Activated T-helper 1 cell treated with anti-CD3 and anti-CD28 coated beads, Interleukin-2, amount 50 U/mL, for 16 hours (primary cell): Measurements from ENCODE around the gene VMO1.
A peak's percentile ranks its signal among the peaks of the same experiment; 100 is the strongest.

ENCODE experiments used
- DNase-seq, 2 donors: peaks; one replicate each; pipeline ENCODE4 v3.0.0-alpha.2; 2020; ENCODE audit warnings: low read depth in 1 of 2, low spot score in 1 of 2

Gene VMO1

GRCh38 chr17:4800462-4801196, 14.5 kb upstream of the VMO1 start:
- no peak for DNase-seq

GRCh38 chr17:4796552-4796920, 10.4 kb upstream of the VMO1 start:
- no peak for DNase-seq

- DNase-seq: no peak
Observed at GRCh38 chr17:4795168-4795567, 9.0 kb upstream of the VMO1 start.

GRCh38 chr17:4790705-4791088, 4.5 kb upstream of the VMO1 start:
- DNase-seq: no peak

GRCh38 chr17:4789951-4790704, 4.0 kb upstream of the VMO1 start:
- peak; percentile 59 to 65 for DNase-seq

GRCh38 chr17:4789701-4789950, 3.5 kb upstream of the VMO1 start:
- DNase-seq: no peak

GRCh38 chr17:4788807-4789700, 2.9 kb upstream of the VMO1 start, which contains the start of gene GLTPD2:
Gene GLTPD2 (plus strand): TSS chr17:4788964. CDS start chr17:4789012, 48 bp downstream.
- DNase-seq: no peak

GRCh38 chr17:4788159-4788806, 2.1 kb upstream of the VMO1 start:
- DNase-seq: no peak

GRCh38 chr17:4786516-4786915, 352 bp upstream of the VMO1 start:
- no peak for DNase-seq

- DNase-seq: no peak
Observed at GRCh38 chr17:4785311-4786105, 656 bp downstream of the VMO1 start.

GRCh38 chr17:4782652-4783051, 3.5 kb downstream of the VMO1 start:
- no peak for DNase-seq

- DNase-seq: no peak
Observed at GRCh38 chr17:4780325-4780955, 5.7 kb downstream of the VMO1 start.

GRCh38 chr17:4777969-4778760, 8.0 kb downstream of the VMO1 start:
- DNase-seq: no peak

GRCh38 chr17:4772235-4772613, 13.9 kb downstream of the VMO1 start:
- DNase-seq: no peak

- no peak for DNase-seq
Observed at GRCh38 chr17:4771519-4772234, 14.5 kb downstream of the VMO1 start, which contains the start of gene TM4SF5. Gene TM4SF5 (plus strand): TSS chr17:4771886. CDS start chr17:4771923, 37 bp downstream.

- no peak for DNase-seq
Observed at GRCh38 chr17:4769628-4770027, 16.5 kb downstream of the VMO1 start.

GRCh38 chr17:4768298-4768697, 17.9 kb downstream of the VMO1 start:
- no peak for DNase-seq

- no peak for DNase-seq
Observed at GRCh38 chr17:4766723-4767122, 19.4 kb downstream of the VMO1 start.

- DNase-seq: no peak
Observed at GRCh38 chr17:4766201-4766600, 20.0 kb downstream of the VMO1 start.
